Measurements from ENCODE around the gene CHST11.

GRCh38 chr12:104654665-104655609 lies 198.2 kb downstream of the CHST11 start:
- TF ChIP-seq, protein P1, sequence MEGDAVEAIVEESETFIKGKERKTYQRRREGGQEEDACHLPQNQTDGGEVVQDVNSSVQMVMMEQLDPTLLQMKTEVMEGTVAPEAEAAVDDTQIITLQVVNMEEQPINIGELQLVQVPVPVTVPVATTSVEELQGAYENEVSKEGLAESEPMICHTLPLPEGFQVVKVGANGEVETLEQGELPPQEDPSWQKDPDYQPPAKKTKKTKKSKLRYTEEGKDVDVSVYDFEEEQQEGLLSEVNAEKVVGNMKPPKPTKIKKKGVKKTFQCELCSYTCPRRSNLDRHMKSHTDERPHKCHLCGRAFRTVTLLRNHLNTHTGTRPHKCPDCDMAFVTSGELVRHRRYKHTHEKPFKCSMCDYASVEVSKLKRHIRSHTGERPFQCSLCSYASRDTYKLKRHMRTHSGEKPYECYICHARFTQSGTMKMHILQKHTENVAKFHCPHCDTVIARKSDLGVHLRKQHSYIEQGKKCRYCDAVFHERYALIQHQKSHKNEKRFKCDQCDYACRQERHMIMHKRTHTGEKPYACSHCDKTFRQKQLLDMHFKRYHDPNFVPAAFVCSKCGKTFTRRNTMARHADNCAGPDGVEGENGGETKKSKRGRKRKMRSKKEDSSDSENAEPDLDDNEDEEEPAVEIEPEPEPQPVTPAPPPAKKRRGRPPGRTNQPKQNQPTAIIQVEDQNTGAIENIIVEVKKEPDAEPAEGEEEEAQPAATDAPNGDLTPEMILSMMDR (IDR thresholded peaks at IDR 0.05), result no peak
- TF ChIP-seq POLR2A (IDR thresholded peaks at IDR 0.05), result no peak
